ENCODE measurements around the gene PPP1R15A.

- TF ChIP-seq CTCF (IDR thresholded peaks at IDR 0.05; ENCODE audit: low read depth, low read length, missing input control): no peak
- TF ChIP-seq, protein P1, sequence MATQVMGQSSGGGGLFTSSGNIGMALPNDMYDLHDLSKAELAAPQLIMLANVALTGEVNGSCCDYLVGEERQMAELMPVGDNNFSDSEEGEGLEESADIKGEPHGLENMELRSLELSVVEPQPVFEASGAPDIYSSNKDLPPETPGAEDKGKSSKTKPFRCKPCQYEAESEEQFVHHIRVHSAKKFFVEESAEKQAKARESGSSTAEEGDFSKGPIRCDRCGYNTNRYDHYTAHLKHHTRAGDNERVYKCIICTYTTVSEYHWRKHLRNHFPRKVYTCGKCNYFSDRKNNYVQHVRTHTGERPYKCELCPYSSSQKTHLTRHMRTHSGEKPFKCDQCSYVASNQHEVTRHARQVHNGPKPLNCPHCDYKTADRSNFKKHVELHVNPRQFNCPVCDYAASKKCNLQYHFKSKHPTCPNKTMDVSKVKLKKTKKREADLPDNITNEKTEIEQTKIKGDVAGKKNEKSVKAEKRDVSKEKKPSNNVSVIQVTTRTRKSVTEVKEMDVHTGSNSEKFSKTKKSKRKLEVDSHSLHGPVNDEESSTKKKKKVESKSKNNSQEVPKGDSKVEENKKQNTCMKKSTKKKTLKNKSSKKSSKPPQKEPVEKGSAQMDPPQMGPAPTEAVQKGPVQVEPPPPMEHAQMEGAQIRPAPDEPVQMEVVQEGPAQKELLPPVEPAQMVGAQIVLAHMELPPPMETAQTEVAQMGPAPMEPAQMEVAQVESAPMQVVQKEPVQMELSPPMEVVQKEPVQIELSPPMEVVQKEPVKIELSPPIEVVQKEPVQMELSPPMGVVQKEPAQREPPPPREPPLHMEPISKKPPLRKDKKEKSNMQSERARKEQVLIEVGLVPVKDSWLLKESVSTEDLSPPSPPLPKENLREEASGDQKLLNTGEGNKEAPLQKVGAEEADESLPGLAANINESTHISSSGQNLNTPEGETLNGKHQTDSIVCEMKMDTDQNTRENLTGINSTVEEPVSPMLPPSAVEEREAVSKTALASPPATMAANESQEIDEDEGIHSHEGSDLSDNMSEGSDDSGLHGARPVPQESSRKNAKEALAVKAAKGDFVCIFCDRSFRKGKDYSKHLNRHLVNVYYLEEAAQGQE (IDR thresholded peaks at IDR 0.05): no peak
Observed at GRCh38 chr19:48830088-48830487, 42.1 kb upstream of the PPP1R15A start.

Measured in liver (tissue), 2 donors.